A549 treated with CpdA at 1 μM for 4 hours (cell line): Measurements from ENCODE around the gene SH3D21. TPM values are rescaled to one million over a fixed set of nuclear protein-coding genes. Genes with fewer than 3 reads are reported as not detected.

ENCODE experiments used
- total RNA-seq: library from RNA; stranded (reverse); fragments of 200-300 nt; extraction: Qiagen RNA extraction; gene quantifications from 5 replicates; pipeline ENCODE4 v1.2.3, GENCODE V29; 2022; ENCODE audit warnings: low read depth

The SH3D21 gene
- 1.3 to 3.0 TPM (median 2.1 TPM) in 5 replicates for total RNA-seq

DNA sequence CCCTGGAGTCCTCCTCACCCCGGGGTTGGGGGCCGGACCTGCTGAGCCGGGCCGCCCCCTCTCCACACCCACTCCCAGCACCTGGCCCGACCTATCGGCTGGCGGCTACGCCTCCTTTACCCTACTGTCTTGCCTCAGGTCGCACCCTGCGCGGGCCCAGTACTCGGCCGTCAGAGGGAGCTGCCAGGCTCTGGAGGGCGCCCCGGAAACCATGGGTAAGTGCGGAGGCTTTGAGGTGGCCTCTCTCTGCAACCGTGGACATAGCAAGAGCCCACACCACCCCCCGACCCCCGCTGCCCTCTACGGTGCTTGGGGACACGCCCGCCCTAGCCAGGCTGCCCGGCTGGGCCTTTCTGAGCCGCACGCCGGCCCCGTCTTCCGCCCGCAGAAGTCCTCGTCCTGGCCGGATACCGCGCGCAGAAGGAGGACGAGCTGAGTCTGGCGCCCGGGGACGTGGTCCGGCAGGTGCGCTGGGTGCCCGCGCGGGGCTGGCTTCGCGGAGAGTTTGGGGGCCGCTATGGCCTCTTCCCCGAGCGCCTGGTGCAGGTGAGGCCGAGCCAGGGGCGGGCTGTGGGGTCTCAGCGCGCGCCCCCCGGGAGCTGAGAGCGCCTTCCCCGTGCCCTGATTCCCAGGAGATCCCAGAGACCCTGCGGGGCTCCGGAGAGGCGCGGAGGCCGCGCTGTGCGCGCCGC lies at the start of gene SH3D21:
Gene SH3D21, plus strand, starts transcription at position 159 of the 692 bp plus-strand sequence. Its CDS starts 53 bp downstream, at position 212.

DNA sequence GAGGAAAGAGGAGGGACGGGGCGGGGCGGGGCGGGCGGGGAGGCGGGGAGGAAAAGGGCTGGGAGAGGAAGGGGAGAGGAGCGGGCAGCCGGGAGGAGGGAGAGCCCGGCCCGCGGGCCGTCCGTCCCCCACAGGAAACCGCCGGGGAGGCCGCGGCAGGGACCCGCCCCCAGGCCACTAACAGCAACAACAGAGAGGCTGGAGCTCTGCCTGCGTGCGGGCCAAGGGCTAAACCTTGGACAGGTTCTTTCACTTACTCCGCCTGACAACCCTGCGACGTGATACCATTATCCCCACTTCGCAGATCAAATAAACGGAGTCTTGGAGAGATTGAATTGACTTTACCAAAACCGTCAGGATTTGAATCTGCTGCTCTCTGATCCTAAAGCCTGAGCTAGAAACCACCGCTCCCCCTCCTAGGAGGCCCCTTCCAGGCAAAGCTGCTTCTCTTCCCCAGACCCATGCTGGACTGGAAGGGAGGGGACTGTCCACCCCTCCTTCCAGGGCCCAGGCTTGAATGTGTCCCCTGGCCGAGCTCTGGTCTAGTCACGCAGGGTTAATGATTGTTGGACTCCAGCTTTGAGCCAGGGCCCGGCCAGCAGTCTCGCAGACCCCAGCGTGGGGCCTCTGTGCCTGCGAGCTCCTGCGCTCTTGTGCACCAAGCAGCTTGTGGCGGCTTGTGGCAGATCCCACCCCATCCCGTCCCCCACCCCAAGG lies 17.6 kb downstream of the SH3D21 start, which contains the start of gene EVA1B:
Gene EVA1B, minus strand, starts transcription at position 10 of the 717 bp plus-strand sequence. CDS start 608 bp downstream, outside the sequence.

Other genes with a start within 250 kb of the SH3D21 start
- gene TEKT2, start 222.3 kb upstream of the SH3D21 start, total RNA-seq, result not detected in 5 replicates
- gene ADPRS, start 217.5 kb upstream of the SH3D21 start, total RNA-seq, result 21.6 to 27.0 TPM (median 26.3 TPM) in 5 replicates
- gene COL8A2, start 181.1 kb upstream of the SH3D21 start, total RNA-seq, result 0.06 to 0.15 TPM (median 0.09 TPM) in 5 replicates
- gene TRAPPC3, start 156.9 kb upstream of the SH3D21 start, total RNA-seq, result 75.2 to 90.1 TPM (median 78.4 TPM) in 5 replicates
- 103 to 127 TPM (median 117 TPM) in 5 replicates for gene MAP7D1, start 150.2 kb upstream of the SH3D21 start, total RNA-seq
- 51.2 to 74.6 TPM (median 57.1 TPM) in 5 replicates for gene THRAP3, start 81.9 kb upstream of the SH3D21 start, total RNA-seq
- gene EVA1B, start 17.3 kb downstream of the SH3D21 start, total RNA-seq, result 8.1 to 22.3 TPM (median 18.3 TPM) in 5 replicates
- gene STK40, start 79.6 kb downstream of the SH3D21 start, total RNA-seq, result 8.6 to 13.0 TPM (median 10.5 TPM) in 5 replicates
- gene LSM10, start 91.5 kb downstream of the SH3D21 start, total RNA-seq, result 32.4 to 51.2 TPM (median 46.8 TPM) in 5 replicates
- 5.0 to 8.1 TPM (median 6.1 TPM) in 5 replicates for gene OSCP1, start 144.1 kb downstream of the SH3D21 start, total RNA-seq
- 72.8 to 87.6 TPM (median 84.6 TPM) in 5 replicates for gene MRPS15, start 158.0 kb downstream of the SH3D21 start, total RNA-seq
- not detected in 5 replicates for gene CSF3R, start 176.5 kb downstream of the SH3D21 start, total RNA-seq